HG03097 (cell line): ENCODE data around the gene NPTX1.

ENCODE experiments used
- ATAC-seq: cut with Tn5 transposase; IDR thresholded peaks from one replicate; pipeline ENCODE4 v1.9.1; 2021; ENCODE audit not compliant: unreplicated experiment, low FRiP score

NPTX1 gene

DNA sequence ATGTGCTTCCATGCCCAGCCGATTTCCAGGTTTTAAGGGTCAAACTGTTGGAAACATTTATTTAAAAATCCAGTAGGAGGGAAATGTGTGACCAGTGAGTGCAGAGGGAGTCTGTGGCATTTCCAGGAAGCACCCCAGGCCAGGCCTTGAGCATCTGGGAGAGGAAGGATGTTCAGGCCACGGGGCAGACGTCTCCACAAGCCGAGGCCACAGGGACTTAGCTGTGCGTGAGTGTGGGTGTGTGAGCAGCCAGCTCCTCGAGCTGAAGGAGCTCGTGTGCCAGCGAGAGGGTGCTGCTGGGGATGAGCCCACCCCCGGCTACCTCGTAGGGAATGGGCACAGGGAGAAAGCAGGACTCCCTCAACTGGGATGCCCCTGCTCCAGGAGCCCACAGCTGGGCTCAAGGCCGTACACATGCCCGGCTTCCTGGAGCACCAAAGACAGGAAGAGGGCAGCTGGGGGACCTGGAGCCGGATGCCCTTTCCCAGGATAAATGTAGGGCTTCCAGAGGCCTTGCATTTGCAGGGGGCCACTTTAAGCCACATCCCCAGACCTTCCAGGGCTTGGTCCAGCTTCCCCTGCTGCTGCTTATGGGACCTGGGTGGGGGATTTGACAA is 12.5 kb downstream of the NPTX1 start:
- ATAC-seq, result no peak

DNA sequence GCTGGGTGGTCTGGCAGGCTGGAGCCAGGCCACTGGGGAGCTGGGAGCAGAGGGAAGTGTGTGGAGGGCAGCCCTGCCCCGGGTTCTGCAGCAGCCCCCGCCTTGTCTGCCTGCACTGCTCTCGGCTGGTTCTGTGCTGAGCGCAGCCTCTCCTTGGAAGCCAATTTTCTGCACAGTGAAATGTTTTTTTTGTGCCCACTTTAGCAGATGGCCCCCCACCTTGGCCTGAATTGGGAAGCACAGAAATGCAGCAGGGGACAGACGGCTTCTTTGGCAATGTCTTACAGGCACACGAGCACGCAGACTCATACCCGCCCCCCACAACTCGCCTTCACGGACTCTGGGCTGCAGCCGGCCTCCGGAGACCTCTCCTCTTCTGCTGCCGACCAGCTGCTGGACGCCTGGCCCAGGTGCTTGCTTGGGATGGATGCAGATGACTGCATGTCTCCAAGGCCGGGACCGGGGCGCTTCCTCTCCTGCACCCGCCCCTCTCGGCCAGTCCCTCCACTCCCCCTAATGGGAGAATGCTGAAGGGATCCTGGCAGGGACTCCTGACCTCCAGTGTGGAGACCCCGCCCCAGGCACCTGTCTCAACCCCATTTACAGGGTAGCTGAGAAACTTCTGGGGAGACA is 14.8 kb downstream of the NPTX1 start:
- no peak for ATAC-seq

DNA sequence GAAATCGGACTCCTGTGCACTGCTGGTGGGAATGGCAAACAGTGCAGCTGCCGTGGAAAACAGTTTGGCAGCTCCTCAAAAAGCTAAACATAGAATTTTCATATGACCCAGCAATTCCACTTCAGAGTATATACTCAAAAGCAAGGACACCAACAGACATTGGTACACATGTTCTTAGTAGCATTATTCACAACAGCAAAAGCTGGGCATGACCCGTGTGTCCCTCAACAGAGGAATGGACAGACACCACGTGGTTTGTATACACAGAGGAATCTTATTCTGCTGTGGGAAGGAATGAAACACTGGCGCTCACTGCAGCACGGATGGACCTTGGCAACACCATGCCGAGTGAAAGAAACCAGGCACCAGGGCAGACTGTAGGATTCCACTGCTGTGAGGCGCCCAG is 16.0 kb downstream of the NPTX1 start:
- no peak for ATAC-seq

- ATAC-seq, result no peak
Observed at GRCh38 chr17:80459234-80459633, 17.2 kb downstream of the NPTX1 start.

DNA sequence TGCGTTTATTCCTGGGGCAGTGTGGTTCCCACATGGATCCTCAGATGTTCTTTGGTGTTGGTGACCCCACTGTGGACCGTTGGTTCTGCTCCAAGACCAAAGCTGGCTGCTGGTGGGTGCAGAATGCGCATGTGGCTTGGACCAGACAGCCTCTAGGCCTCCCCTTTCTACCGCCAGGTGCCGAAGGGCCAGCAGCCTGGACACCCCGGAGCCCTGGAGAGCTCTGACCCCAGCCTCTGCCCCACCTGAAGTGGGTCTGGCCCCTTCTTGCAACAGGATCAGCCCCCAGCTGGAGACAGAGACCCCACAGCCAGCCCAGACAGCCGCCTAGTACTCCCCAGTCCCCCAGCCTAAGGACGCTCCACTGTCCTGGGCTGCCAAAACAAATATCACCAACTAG is 18.4 kb downstream of the NPTX1 start:
- ATAC-seq, result no peak

DNA sequence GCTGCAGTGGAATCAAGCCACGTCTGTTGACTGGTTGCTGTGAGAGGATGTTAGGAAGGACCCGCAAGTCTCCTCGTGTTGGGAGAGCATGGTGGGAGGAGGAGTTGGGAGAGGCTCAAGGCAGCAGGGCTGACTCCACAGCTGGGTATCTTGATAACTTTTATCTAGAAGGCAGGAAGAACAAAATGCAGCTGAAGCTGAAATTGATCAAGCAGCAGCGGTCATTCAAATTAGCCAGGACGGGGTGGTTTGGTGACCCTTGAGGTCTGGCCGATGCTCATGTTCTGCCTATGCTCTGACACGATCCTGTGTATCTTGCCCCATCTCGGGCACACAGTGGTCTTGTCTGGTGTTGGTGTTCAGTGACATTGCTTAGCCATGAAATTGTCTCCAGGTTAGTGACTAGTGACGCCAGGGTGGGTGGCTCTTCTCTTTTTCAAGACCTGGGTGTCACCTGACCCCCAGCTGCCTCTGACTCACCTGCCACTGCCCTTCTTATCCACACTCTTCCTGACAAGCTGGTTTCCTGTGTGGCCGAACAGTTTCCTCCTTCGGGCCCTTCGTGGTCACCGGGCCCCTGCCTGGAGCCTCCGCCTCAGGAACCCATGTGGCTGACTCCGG is 19.1 kb downstream of the NPTX1 start:
- ATAC-seq, result no peak

GRCh38 chr17:80456465-80457235 is 19.8 kb downstream of the NPTX1 start:
- no peak for ATAC-seq

DNA sequence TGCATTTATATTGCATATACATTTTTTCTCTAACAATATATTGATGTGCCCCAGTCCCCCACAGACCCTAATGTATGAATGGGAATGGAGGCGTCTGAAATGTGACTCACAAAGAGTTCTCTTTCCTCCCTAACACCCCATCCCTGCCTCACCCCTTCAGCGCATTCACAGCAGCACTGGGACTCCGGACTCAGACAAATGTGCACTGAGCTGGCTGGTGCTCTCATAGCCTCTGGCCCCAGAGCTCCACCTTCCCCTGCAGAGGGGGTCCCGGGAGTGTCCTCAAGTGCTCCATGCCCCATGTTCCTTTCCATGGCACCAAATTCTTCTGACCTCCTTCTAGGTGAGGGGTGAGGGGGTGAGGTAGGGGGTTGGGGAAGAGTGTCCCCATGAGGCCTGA is 20.6 kb downstream of the NPTX1 start:
- no peak for ATAC-seq

DNA sequence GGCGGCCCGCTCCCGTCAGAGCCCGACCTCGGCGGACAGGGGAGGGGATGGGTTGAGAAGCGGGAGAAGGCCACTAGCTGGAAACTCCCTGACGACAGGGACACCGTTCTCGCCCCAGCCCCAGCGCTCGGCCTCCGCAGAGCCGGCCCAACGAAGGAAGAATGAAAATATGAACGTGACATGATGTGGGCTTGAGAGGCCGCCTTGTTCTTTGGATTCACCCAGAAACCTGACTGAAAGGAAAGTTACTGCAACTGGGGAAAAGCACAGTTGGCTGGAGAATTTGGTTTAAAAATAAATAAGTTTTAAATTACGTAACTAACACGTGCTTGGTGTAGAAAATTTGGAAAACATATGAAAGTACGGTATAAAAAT is 21.1 kb downstream of the NPTX1 start:
- peak; percentile 26 for ATAC-seq

DNA sequence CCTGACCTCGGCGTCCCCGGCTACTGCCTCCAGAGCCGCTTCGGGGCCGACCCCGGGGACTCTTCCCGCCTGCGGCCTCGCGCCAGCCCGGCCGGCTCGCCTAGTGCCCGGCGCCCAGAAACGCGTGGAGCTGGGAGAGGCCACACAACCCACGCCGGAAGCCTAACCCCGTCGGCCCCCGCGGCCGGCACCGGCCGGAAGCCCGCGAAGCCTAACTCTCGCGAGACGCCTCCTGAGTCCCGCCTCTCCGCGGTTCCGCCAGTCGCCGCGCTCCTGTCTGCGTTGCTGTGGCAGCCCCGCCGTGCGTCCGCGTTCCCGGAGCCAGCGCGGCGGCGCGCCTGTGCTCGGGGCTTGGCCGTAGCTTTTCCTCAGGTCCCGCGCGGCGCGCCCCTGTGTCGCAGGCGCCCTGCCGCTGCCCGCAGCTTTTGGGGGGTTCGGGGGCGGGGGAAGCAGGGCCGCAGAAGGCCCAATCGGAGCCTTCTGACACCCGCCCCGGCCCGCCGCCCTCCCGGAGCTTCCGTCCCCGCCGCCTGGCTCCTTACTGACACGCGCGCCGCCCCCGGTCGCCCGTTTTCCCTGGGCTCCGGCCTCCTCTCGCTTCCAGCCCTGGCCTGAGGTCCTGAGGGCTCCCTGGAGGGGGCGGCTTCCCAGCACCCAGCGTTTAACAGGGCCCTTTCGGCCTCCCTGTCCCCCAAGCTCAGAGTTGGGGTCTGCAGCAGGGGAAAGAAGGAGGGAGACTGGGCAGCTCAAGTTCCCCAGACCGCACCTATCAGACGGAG is 21.7 kb downstream of the NPTX1 start:
- peak; percentile 87 for ATAC-seq

GRCh38 chr17:80453998-80454556 is 22.3 kb downstream of the NPTX1 start:
- ATAC-seq, result no peak

DNA sequence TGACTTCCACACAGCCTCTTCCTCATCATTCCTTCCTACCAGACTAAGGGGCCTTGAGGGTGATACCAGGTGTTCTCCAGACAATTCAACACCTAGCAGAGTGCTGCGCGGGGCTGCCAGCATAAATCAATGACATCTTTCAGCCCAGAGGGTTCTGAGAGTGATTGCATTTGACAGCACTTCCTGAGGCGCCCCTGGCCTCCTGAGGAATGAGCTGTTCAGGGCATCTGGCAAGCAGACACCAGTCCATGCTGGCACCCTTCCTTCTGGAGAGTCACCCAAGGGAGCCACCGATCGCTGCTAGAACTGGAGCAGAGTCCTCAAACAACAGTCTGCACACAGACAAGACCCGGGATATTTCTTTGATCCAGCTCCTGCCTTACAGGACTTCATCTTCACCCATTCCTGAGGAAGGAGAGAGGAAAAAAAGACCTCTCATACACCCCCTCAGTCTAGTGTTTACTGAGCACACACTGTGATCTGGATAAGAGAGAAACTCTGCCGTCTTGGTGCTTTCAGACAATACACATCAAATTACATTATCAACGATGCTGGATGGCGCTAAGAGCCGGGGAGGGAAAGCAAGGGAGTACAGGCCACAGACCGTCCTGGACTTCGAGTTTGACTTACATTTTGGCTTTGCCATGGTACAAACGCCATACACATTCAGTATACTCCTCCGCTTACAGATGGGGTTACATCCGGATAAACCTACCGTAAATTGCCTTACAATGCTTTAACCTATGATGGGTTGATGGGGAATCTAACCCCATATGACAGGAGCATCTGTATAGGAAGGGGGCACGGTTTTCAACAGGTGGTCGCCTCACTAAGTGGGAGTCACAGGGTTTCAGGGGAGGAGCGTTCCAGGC is 23.0 kb downstream of the NPTX1 start:
- no peak for ATAC-seq

DNA sequence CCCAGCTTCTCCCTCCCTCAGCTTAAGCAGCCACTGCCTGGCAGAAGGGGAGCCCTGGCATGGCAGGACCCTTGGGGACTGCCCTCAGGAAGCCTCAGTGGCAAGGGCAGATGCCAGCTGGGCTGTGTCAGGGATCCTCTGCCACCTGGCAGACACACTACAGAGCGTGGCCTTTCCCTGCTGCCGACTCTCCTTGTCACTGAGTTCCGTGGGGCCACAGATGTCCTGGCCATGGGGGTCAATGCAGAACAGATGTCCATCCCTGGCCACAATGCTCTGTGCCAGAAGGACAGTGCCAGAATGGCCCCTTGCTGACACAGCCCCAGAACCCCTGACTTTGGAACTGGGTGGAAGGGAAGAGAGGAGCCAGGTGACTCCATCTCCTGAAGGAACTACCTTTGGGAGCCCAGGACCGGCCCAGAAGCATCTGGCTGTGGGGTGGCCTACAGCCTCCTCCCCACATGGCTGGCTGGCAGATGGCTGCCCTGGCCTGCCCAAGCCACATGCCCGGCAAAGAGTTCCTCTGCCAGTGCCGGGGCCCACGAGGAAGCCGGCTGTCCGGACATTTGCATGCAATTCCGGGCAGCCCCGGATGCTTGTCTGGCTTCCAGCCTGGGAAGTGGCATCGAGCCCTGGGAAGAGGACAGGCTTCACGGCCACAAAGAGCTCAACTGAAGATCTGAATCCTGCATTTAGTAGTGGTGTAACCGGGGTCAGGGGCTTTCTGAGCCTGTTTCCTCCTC is 24.1 kb downstream of the NPTX1 start:
- no peak for ATAC-seq

DNA sequence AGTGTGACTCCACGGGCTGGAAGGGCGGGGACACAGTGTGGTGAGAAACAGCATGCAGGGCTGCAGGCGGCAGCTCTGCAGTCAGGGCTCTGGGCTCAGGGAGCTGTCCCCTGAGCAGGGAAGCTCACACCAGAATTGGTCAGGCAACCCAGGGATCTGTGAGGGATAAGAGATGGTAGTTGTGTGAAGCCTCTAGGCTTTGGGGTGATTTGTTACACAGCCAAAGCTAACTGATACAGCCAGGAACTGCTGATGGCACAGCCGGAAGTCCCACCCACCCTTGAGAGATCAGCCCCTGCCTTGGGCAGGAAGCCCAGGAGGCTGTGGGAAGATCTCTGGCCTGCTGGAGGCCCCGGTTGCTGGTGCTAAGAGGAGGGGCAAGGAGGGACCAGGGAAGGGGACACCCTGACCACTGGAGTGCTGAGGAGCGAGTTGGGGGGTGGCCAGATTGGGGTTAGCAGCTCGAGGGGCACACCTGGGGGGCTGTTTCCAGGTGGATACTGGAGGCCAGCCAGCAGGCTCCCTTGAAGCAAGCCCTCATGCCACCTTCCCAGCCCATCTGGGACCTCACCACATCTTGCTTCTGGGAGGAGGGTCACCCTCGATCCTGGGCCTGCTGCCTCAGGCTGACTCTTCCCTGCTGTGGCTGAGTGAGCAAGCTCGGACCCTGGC is 25.2 kb downstream of the NPTX1 start:
- no peak for ATAC-seq

GRCh38 chr17:80449930-80450576 is 26.4 kb downstream of the NPTX1 start:
- no peak for ATAC-seq

DNA sequence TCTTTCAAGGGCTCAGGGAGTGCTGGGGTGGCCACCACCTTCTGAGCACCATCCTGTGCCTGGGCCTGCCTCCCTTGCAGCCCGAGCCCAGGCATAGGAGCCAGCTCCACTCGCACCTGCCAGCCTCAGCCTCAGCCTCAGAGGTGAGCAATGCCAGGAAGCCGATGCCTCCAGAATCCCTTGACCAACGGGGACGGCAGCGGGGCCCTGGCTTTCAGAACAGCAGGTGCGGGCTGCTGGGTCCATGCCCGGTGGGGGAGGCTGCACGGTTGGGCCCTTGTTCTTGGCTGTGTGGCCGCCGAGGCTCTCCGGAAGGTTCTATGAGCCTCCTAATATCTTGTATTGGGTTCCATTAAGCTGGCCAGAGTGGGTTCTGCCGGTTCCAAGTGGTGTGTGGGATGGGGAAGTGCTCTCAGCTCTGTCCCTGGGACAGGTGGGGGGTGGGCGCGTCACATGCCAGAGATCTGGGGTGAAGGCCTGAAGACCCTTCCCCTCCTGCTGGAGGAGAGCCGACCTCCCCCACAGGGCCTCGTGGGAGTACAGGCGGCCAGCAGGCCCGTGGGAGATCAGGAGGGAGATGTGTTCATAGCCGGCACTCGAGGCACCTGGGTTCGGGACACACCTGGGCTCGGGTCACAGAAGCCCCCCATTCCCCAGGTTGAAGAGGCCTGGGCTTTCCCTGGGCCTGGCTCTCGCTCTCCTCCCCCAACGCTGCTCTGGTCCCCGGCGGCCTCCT is 27.0 kb downstream of the NPTX1 start:
- ATAC-seq, result no peak

DNA sequence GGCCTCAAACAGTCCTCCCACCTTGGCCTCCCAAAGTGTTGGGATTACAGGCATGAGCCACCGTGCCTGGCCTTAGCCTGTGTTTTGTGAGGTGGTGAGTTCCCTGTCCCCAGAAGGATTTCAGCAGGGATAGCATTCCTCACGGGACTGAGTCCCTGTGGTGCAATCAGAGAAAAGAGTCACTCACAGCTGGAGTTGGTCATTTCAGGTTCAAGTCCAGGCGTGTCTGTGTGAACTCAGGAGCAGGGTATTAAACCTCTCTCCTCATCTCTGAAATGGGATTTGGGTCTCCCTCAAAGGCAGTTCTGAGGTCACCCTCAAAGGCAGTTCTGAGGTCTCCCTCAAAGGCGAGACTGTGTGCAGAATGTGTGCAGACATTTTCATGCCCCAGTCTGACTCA is 28.6 kb downstream of the NPTX1 start:
- ATAC-seq, result no peak
